HEK293T (cell line): ENCODE results near the gene GRIK4.

Experiments used
- BHLHE40 ChIP-seq: fragments of 450-650 bp; IDR thresholded peaks from 2 replicates; pipeline ENCODE4 v1.6.1; 2016; ENCODE audit warnings: mild to moderate bottlenecking, moderate library complexity, borderline replicate concordance
- CTBP1 ChIP-seq: fragments of 450-650 bp; IDR thresholded peaks from 2 replicates; pipeline ENCODE4 v1.6.1; 2016; ENCODE audit warnings: borderline replicate concordance
- FOXA1 ChIP-seq: fragments of 450-650 bp; IDR thresholded peaks from 2 replicates; pipeline ENCODE4 v1.6.1; 2016; ENCODE audit warnings: mild to moderate bottlenecking
- FOXK2 ChIP-seq: fragments of 450-650 bp; IDR thresholded peaks from 2 replicates; pipeline ENCODE4 v1.6.1; 2016; ENCODE audit warnings: mild to moderate bottlenecking
- FOXM1 ChIP-seq: fragments of 450-650 bp; IDR thresholded peaks from 2 replicates; pipeline ENCODE4 v1.6.1; 2017; ENCODE audit warnings: mild to moderate bottlenecking, borderline replicate concordance
- HDGF ChIP-seq: fragments of 450-650 bp; IDR thresholded peaks from 2 replicates; pipeline ENCODE4 v1.6.1; 2017; ENCODE audit warnings: antibody characterized with exemption, borderline replicate concordance
- LEF1 ChIP-seq: fragments of 450-650 bp; IDR thresholded peaks from 2 replicates; pipeline ENCODE4 v1.6.1; 2017; ENCODE audit warnings: mild to moderate bottlenecking, borderline replicate concordance
- NFRKB ChIP-seq: fragments of 450-650 bp; IDR thresholded peaks from 2 replicates; pipeline ENCODE4 v1.6.1; 2016; ENCODE audit warnings: mild to moderate bottlenecking, moderate library complexity
- SP1 ChIP-seq: fragments of 450-650 bp; IDR thresholded peaks from 2 replicates; pipeline ENCODE4 v1.6.1; 2017
- SUZ12 ChIP-seq: fragments of 450-650 bp; IDR thresholded peaks from 2 replicates; pipeline ENCODE4 v1.6.1; 2016; ENCODE audit warnings: mild to moderate bottlenecking
- TARDBP ChIP-seq: fragments of 450-650 bp; IDR thresholded peaks from 2 replicates; pipeline ENCODE4 v1.6.1; 2016
- ZNF384 ChIP-seq: fragments of 450-650 bp; IDR thresholded peaks from 2 replicates; pipeline ENCODE4 v1.6.1; 2016

- no peak for TF ChIP-seq SUZ12
- no peak for TF ChIP-seq BHLHE40
- TF ChIP-seq SP1: no peak
- no peak for TF ChIP-seq FOXM1
- TF ChIP-seq FOXA1: no peak
- no peak for TF ChIP-seq TARDBP
- no peak for TF ChIP-seq NFRKB
- TF ChIP-seq FOXK2: no peak
- TF ChIP-seq HDGF: no peak
- TF ChIP-seq ZNF384: no peak
- no peak for TF ChIP-seq CTBP1
- TF ChIP-seq LEF1: no peak
Measured at GRCh38 chr11:120524536-120525085, 13.1 kb downstream of the GRIK4 start.
